GM12878 (cell line): Measurements from ENCODE around the gene RAD9A. TPM values are rescaled to one million over a fixed set of nuclear protein-coding genes. Genes with fewer than 3 reads are reported as not detected.
A peak's percentile ranks its signal among the peaks of the same experiment; 100 is the strongest.

Experiments
- ATAC-seq: fragments of 200-7000 bp; cut with Tn5 transposase; 3 replicates; pipeline ENCODE4 v1.9.1; 2020; ENCODE audit warnings: mild to moderate bottlenecking, moderate library complexity
- BruUV-seq: library from RNA; stranded (reverse); fragments of 400-500 nt; replicated peaks from 2 replicates; lab custom pipeline; 2021; lab: Mats Ljungman, UMichigan
- CTCF ChIA-PET: fragments of 300-600 bp; sonication (Branson Sonifier 250); formaldehyde crosslinking; extraction: SDS; loops from one replicate; lab custom pipeline; 2021; ENCODE audit warnings: inconsistent platforms; lab: Yijun Ruan, JAX
- POLR2A ChIA-PET: fragments of 350-600 bp; formaldehyde crosslinking; extraction: SDS; loops from one replicate; lab custom pipeline; 2021; ENCODE audit warnings: inconsistent platforms; lab: Charles Lee
- RAD21 ChIA-PET: fragments of 300-600 bp; sonication (Branson Sonifier 250); formaldehyde crosslinking; loops from one replicate; lab custom pipeline; 2023; ENCODE audit warnings: antibody characterized with exemption; ENCODE audit not compliant: unreplicated experiment; lab: Charles Lee
- SMC1A ChIA-PET: fragments of 300-600 bp; sonication (Branson Sonifier 250); formaldehyde crosslinking; loops from one replicate; lab custom pipeline; 2023; ENCODE audit not compliant: unreplicated experiment, uncharacterized antibody; lab: Charles Lee
- DNase-seq: peaks from one replicate; pipeline ENCODE4 v3.0.0-alpha.2; 2011; ENCODE audit warnings: low read depth, low spot score
- FAIRE-seq: peaks from 3 replicates; lab custom pipeline; 2011; peaks lifted over from hg19 to GRCh38; lab: Jason Lieb, UNC
- H2AFZ ChIP-seq: 2 replicates; pipeline ENCODE4 v1.6.0; 2011; ENCODE audit warnings: low read depth, low read length, control low read depth; ENCODE audit not compliant: control insufficient read depth
- H3K27ac ChIP-seq: 2 replicates; pipeline ENCODE4 v1.5.1; 2011; ENCODE audit warnings: control low read depth; ENCODE audit not compliant: control insufficient read depth, insufficient read depth
- H3K27me3 ChIP-seq, 2 experiments: replicated peaks in 1 of 2; 2 replicates each; pipeline versions ENCODE4 v1.6.0 to v1.6.1; 2011; ENCODE audit warnings: low read length in 1 of 2; ENCODE audit not compliant: control insufficient read depth in 2 of 2, insufficient read depth in 2 of 2
- H3K36me3 ChIP-seq, 2 experiments: 2 replicates each; pipeline ENCODE4 v1.5.1; 2011; ENCODE audit warnings: low read length in 1 of 2; ENCODE audit not compliant: control insufficient read depth in 2 of 2, insufficient read depth in 2 of 2
- H3K4me1 ChIP-seq: 2 replicates; pipeline ENCODE4 v1.6.1; 2011; ENCODE audit warnings: mild to moderate bottlenecking, low read length, moderate library complexity, mixed read lengths; ENCODE audit not compliant: control insufficient read depth, insufficient read depth
- H3K4me2 ChIP-seq: 2 replicates; pipeline ENCODE4 v1.6.0; 2011; ENCODE audit warnings: control low read depth; ENCODE audit not compliant: control insufficient read depth, insufficient read depth
- H3K4me3 ChIP-seq: fragments of 200-600 bp; sonication (generic); 2 replicates; pipeline ENCODE4 v1.5.1; 2016
- H3K79me2 ChIP-seq: 2 replicates; pipeline ENCODE4 v1.6.0; 2011; ENCODE audit warnings: low read length; ENCODE audit not compliant: control insufficient read depth, insufficient read depth
- H3K9ac ChIP-seq: 2 replicates; pipeline ENCODE4 v1.8.0; 2011; ENCODE audit warnings: low read length, control low read depth, mixed read lengths; ENCODE audit not compliant: control insufficient read depth, insufficient read depth
- H3K9me3 ChIP-seq: replicated peaks from 3 replicates; pipeline ENCODE4 v1.5.1; 2011; ENCODE audit warnings: mild to moderate bottlenecking, low read length; ENCODE audit not compliant: control insufficient read depth, insufficient read depth
- H4K20me1 ChIP-seq: 2 replicates; pipeline ENCODE4 v1.6.0; 2011; ENCODE audit not compliant: control insufficient read depth, insufficient read depth
- BACH1 ChIP-seq: fragments of 450-650 bp; IDR thresholded peaks from 2 replicates; pipeline ENCODE4 v1.6.1; 2017; ENCODE audit warnings: mild to moderate bottlenecking, borderline replicate concordance
- CBX5 ChIP-seq: sonication (generic); IDR thresholded peaks from 2 replicates; pipeline ENCODE4 v1.6.1; 2016; ENCODE audit warnings: low read depth, moderate library complexity, mild to moderate bottlenecking, inconsistent platforms
- CREB1 ChIP-seq: IDR thresholded peaks from 2 replicates; pipeline ENCODE4 v1.6.1; 2012; ENCODE audit warnings: low read depth, mild to moderate bottlenecking, inconsistent platforms
- CREM ChIP-seq: IDR thresholded peaks from 2 replicates; pipeline ENCODE4 v1.6.1; 2014; ENCODE audit warnings: antibody characterized with exemption, low read depth
- EGR1 ChIP-seq, 2 experiments: IDR thresholded peaks; 1 replicate in 1 of 2; 2 replicates in 1 of 2; pipeline ENCODE4 v1.6.1; 2011 to 2012; ENCODE audit warnings: low read depth in 2 of 2, low read length in 2 of 2, borderline replicate concordance in 1 of 2, mild to moderate bottlenecking in 1 of 2, moderate library complexity in 1 of 2
- EZH2 ChIP-seq: IDR thresholded peaks from 2 replicates; pipeline ENCODE4 v1.6.1; 2012; ENCODE audit warnings: low read depth, mild to moderate bottlenecking, control low read depth, inconsistent platforms, low read length, borderline replicate concordance; ENCODE audit not compliant: control insufficient read depth
- HDGF ChIP-seq: fragments of 450-650 bp; IDR thresholded peaks from 2 replicates; pipeline ENCODE4 v1.6.1; 2016; ENCODE audit warnings: antibody characterized with exemption
- IRF3 ChIP-seq: fragments of 450-650 bp; IDR thresholded peaks from 2 replicates; pipeline ENCODE4 v1.6.1; 2014; ENCODE audit warnings: mild to moderate bottlenecking
- NBN ChIP-seq: fragments of 450-650 bp; IDR thresholded peaks from 2 replicates; pipeline ENCODE4 v1.6.1; 2016
- PML ChIP-seq: IDR thresholded peaks from 2 replicates; pipeline ENCODE4 v1.6.1; 2012; ENCODE audit warnings: low read length, inconsistent platforms
- RAD21 ChIP-seq: IDR thresholded peaks from 2 replicates; pipeline ENCODE4 v1.6.1; 2011; ENCODE audit warnings: mild to moderate bottlenecking, low read depth, low read length, moderate library complexity; ENCODE audit not compliant: insufficient read depth
- RELB ChIP-seq: fragments of 450-650 bp; IDR thresholded peaks from 2 replicates; pipeline ENCODE4 v1.6.1; 2017; ENCODE audit warnings: low read depth, mild to moderate bottlenecking, moderate library complexity
- SMC3 ChIP-seq: IDR thresholded peaks from 2 replicates; pipeline ENCODE4 v1.6.1; 2011; ENCODE audit warnings: low read length, improper control_type of control experiment, borderline replicate concordance
- TBL1XR1 ChIP-seq: IDR thresholded peaks from 2 replicates; pipeline ENCODE4 v1.6.1; 2012; ENCODE audit warnings: low read depth, low read length, improper control_type of control experiment
- YBX1 ChIP-seq: fragments of 450-650 bp; IDR thresholded peaks from 2 replicates; pipeline ENCODE4 v1.6.1; 2016; ENCODE audit warnings: antibody characterized with exemption
- ZBTB33 ChIP-seq: fragments of 450-650 bp; IDR thresholded peaks from 2 replicates; pipeline ENCODE4 v1.6.1; 2017; ENCODE audit warnings: mild to moderate bottlenecking
- WGBS: methylation state at CpG from one replicate; pipeline ENCODE4 v1.1.6; 2016; ENCODE audit warnings: low lambda C conversion rate; ENCODE audit not compliant: insufficient replicate concordance, insufficient coverage; ENCODE audit errors: missing lambda C conversion rate; 5-methylcytosine and 5-hydroxymethylcytosine counted together
- in situ Hi-C: fragments of 300-500 bp; cut with MboI; formaldehyde crosslinking; loops from 9 replicates; pipeline ENCODE4 v1.14.3; 2018; ENCODE audit warnings: mixed read lengths
- intact Hi-C: fragments of 100-400 bp; cut with micrococcal nuclease; formaldehyde crosslinking; loops from one replicate; pipeline ENCODE4 v1.14.2; 2022; ENCODE audit not compliant: unreplicated experiment
- polyA plus RNA-seq, 11 experiments: library from polyadenylated mRNA; depleted of rRNA in 4 of 11; unstranded in 6 of 11; stranded (reverse) in 5 of 11; fragments of >200 nt; fragmentation: Nextera tagmentation in 4 of 11; fragmentation: Illumina TruSeq in 1 of 11; extraction: Ambion mirVana in 4 of 11; extraction: Trizol in 1 of 11; gene quantifications; 1 replicate in 1 of 11; 2 replicates in 10 of 11; pipeline versions ENCODE4 v1.2.1 to v1.2.3, GENCODE V29; 2011 to 2016; ENCODE audit warnings: inconsistent platforms in 2 of 11, missing spikeins in 2 of 11, low read depth in 1 of 11
- total RNA-seq, 4 experiments: library from RNA; depleted of rRNA in 3 of 4; stranded (reverse); fragments of >200 nt in 3 of 4; fragmentation: Illumina TruSeq in 1 of 4; extraction: Trizol in 1 of 4; gene quantifications; 2 replicates each; pipeline versions ENCODE4 v1.2.1 to v1.2.3, GENCODE V29; 2013 to 2021
- TF ChIP-seq, protein P1 (sequence below): fragments of 450-650 bp; IDR thresholded peaks from 2 replicates; pipeline ENCODE4 v1.6.1; 2016; ENCODE audit warnings: mild to moderate bottlenecking

The RAD9A gene
- total and polyA plus RNA-seq, 10 of the 15 experiments (the other 5 are each of a cell fraction or from before 2014, with no cell fraction given), result 1.1 to 36.2 (median 19.8) TPM

GRCh38 chr11:67381244-67381972 lies 10.4 kb upstream of the RAD9A start:
- Histone ChIP-seq H4K20me1 (no peaks in the 10 kb centered on the region), H3K4me2 (peak overlapping the region; percentile 23), H3K9me3 (no peaks in the 10 kb centered on the region), H3K9ac (peak overlapping the region; percentile 42), H2AFZ (peak overlapping the region; percentile 78), H3K4me1 (peaks cover 19% of the 10 kb centered on the region), H3K27ac (peak overlapping the region; percentile 34), H3K79me2 (no peaks in the 10 kb centered on the region), H3K36me3 (no peaks in the 10 kb centered on the region), H3K27me3 (peaks cover 0 to 3% of the 10 kb centered on the region in 2 experiments; a peak in 3 of 4 replicates), H3K4me3 (0 out of 2 replicates have a peak overlapping the region, but pooled peaks have one; percentile 3)
- peak; percentile 62 for FAIRE-seq
- POLR2A ChIA-PET, result interaction anchor here (0.5 to 8.4 kb wide), 18 partner anchors 10 to 1033 kb away, joined by 3 to 183 read pairs (median 4); partner anchors contain the start of genes CLCF1, POLD4, PPP1CA and TBC1D10C
- RAD21 ChIA-PET, result interaction anchor here (0.6 to 15.0 kb wide), 26 partner anchors 9 to 354 kb away, joined by 3 to 525 read pairs (median 6); partner anchors contain the start of genes POLD4, PPP1CA and RAD9A
- SMC1A ChIA-PET, result interaction anchor here (0.6 to 21.3 kb wide), 25 partner anchors 10 to 547 kb away, joined by 3 to 646 read pairs (median 4); partner anchors contain the start of genes ANKRD13D, CLCF1, PITPNM1 and POLD4
- in situ Hi-C loops, result loop anchor here (5.0 kb wide), 1 partner anchor 119 kb away; no protein-coding TSS in a partner anchor
- CTCF ChIA-PET, result interaction anchor here (0.6 to 25.5 kb wide), 33 partner anchors 8 to 412 kb away, joined by 3 to 1301 read pairs (median 5); partner anchors contain the start of genes AIP, ANKRD13D, CLCF1 and GRK2
- no peak for DNase-seq
- no TSS peak for BruUV-seq
- 10% methylated on average over 13 of the region's 13 CpGs for WGBS
- peak; percentile 72 for ATAC-seq
- intact Hi-C loops, result no loop called here
- TF ChIP-seq CBX5, result no peak
- TF ChIP-seq, protein P1, sequence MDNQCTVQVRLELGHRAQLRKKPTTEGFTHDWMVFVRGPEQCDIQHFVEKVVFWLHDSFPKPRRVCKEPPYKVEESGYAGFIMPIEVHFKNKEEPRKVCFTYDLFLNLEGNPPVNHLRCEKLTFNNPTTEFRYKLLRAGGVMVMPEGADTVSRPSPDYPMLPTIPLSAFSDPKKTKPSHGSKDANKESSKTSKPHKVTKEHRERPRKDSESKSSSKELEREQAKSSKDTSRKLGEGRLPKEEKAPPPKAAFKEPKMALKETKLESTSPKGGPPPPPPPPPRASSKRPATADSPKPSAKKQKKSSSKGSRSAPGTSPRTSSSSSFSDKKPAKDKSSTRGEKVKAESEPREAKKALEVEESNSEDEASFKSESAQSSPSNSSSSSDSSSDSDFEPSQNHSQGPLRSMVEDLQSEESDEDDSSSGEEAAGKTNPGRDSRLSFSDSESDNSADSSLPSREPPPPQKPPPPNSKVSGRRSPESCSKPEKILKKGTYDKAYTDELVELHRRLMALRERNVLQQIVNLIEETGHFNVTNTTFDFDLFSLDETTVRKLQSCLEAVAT, result 0 out of 2 replicates have a peak, but pooled peaks have one; percentile 33
- TF ChIP-seq EGR1 (IDR thresholded peaks at IDR 0.05; ENCODE audit: borderline replicate concordance in 1 of 2, low read depth in 2 of 2, low read length in 2 of 2), result no peak
- no peak for TF ChIP-seq BACH1
- no peak for TF ChIP-seq PML
- TF ChIP-seq HDGF, result 0 out of 2 replicates have a peak, but pooled peaks have one; percentile 46
- TF ChIP-seq RELB, result 0 out of 2 replicates have a peak, but pooled peaks have one; percentile 27
- 0 out of 2 replicates have a peak, but pooled peaks have one; percentile 23 for TF ChIP-seq RAD21
- no peak for TF ChIP-seq TBL1XR1
- TF ChIP-seq YBX1, result no peak
- peak; percentile 14; the same call in 1 of the 2 replicates for TF ChIP-seq SMC3
- peak; percentile 56 for TF ChIP-seq CREB1
- TF ChIP-seq EZH2, result no peak
- no peak for TF ChIP-seq ZBTB33
- TF ChIP-seq NBN, result peak; percentile 23; the same call in 1 of the 2 replicates
- TF ChIP-seq CREM, result no peak
- TF ChIP-seq IRF3, result no peak
